Measurements from ENCODE around the gene UGT2B10. TPM values are rescaled to one million over a fixed set of nuclear protein-coding genes. Genes with fewer than 3 reads are reported as not detected.

Gene UGT2B10
- total RNA-seq, 2 experiments from 2014 or later, result not detected

GRCh38 chr4:68831642-68832041 is 15.8 kb downstream of the UGT2B10 start:
- ChIA-PET POLR2A (no interaction called here), CTCF (no interaction called here)
- H3K27ac Mint-ChIP-seq, result no peak overlapping the region
- H3K4me3 Mint-ChIP-seq, result no peak overlapping the region
- no peaks in the 10 kb centered on the region for H3K4me1 Mint-ChIP-seq (ENCODE audit: low read depth)
- no peaks in the 10 kb centered on the region for H3K27me3 Mint-ChIP-seq (ENCODE audit: low read depth)
- H3K36me3 Mint-ChIP-seq (ENCODE audit: low read depth), result no peaks in the 10 kb centered on the region
- DNase-seq, result no peak
- no peaks in the 10 kb centered on the region for H3K9me3 Mint-ChIP-seq (ENCODE audit: insufficient read depth)
- ATAC-seq, result no peak

GRCh38 chr4:68850293-68850692 is 34.5 kb downstream of the UGT2B10 start:
- POLR2A ChIA-PET, result no interaction called here

GRCh38 chr4:68855771-68856170 is 40.0 kb downstream of the UGT2B10 start:
- H3K4me1 Mint-ChIP-seq (ENCODE audit: low read depth), result no peaks in the 10 kb centered on the region
- ATAC-seq, result no peak
- no peaks in the 10 kb centered on the region for H3K27me3 Mint-ChIP-seq (ENCODE audit: low read depth)
- no peaks in the 10 kb centered on the region for H3K36me3 Mint-ChIP-seq (ENCODE audit: low read depth)
- ChIA-PET POLR2A (no interaction called here), CTCF (no interaction called here)
- H3K4me3 Mint-ChIP-seq, result no peak overlapping the region
- DNase-seq, result no peak
- no peak overlapping the region for H3K27ac Mint-ChIP-seq
- H3K9me3 Mint-ChIP-seq (ENCODE audit: insufficient read depth), result no peaks in the 10 kb centered on the region

More at GRCh38 chr4:68850293-68850692, 34.5 kb downstream of the UGT2B10 start:
- no peak overlapping the region for H3K4me3 Mint-ChIP-seq
- H3K36me3 Mint-ChIP-seq (ENCODE audit: low read depth), result no peaks in the 10 kb centered on the region
- H3K4me1 Mint-ChIP-seq (ENCODE audit: low read depth), result no peaks in the 10 kb centered on the region
- CTCF ChIA-PET, result no interaction called here
- DNase-seq (no peak), ATAC-seq (no peak)
- H3K9me3 Mint-ChIP-seq (ENCODE audit: insufficient read depth), result no peaks in the 10 kb centered on the region
- no peak overlapping the region for H3K27ac Mint-ChIP-seq
- no peaks in the 10 kb centered on the region for H3K27me3 Mint-ChIP-seq (ENCODE audit: low read depth)

GRCh38 chr4:68858039-68858438 is 42.2 kb downstream of the UGT2B10 start:
- ChIA-PET CTCF (no interaction called here), POLR2A (no interaction called here)
- no peak for ATAC-seq
- Mint-ChIP-seq H3K9me3 (ENCODE audit: insufficient read depth) (no peaks in the 10 kb centered on the region), H3K27me3 (ENCODE audit: low read depth) (no peaks in the 10 kb centered on the region), H3K36me3 (ENCODE audit: low read depth) (no peaks in the 10 kb centered on the region), H3K4me1 (ENCODE audit: low read depth) (no peaks in the 10 kb centered on the region), H3K27ac (no peak overlapping the region), H3K4me3 (no peak overlapping the region)
- no peak for DNase-seq

- ChIA-PET POLR2A (no interaction called here), CTCF (no interaction called here)
- Mint-ChIP-seq H3K27ac (no peak overlapping the region), H3K4me1 (ENCODE audit: low read depth) (no peaks in the 10 kb centered on the region), H3K4me3 (no peak overlapping the region), H3K9me3 (ENCODE audit: insufficient read depth) (no peaks in the 10 kb centered on the region), H3K27me3 (ENCODE audit: low read depth) (no peaks in the 10 kb centered on the region), H3K36me3 (ENCODE audit: low read depth) (no peaks in the 10 kb centered on the region)
- DNase-seq (no peak), ATAC-seq (no peak)
Measured at GRCh38 chr4:68859655-68860054, 43.9 kb downstream of the UGT2B10 start.

- H3K4me3 Mint-ChIP-seq, result no peak overlapping the region
Measured at GRCh38 chr4:68861057-68861456, 45.3 kb downstream of the UGT2B10 start.

GRCh38 chr4:68864438-68865187 is 48.8 kb downstream of the UGT2B10 start:
- Mint-ChIP-seq H3K9me3 (ENCODE audit: insufficient read depth) (no peaks in the 10 kb centered on the region), H3K4me1 (ENCODE audit: low read depth) (no peaks in the 10 kb centered on the region), H3K27me3 (ENCODE audit: low read depth) (no peaks in the 10 kb centered on the region), H3K4me3 (no peak overlapping the region), H3K27ac (no peak overlapping the region), H3K36me3 (ENCODE audit: low read depth) (no peaks in the 10 kb centered on the region)
- ChIA-PET POLR2A (no interaction called here), CTCF (no interaction called here)
- DNase-seq, result no peak
- no peak for ATAC-seq

More at GRCh38 chr4:68861057-68861456, 45.3 kb downstream of the UGT2B10 start:
- no peak overlapping the region for H3K27ac Mint-ChIP-seq
- H3K4me1 Mint-ChIP-seq (ENCODE audit: low read depth), result no peaks in the 10 kb centered on the region
- no peaks in the 10 kb centered on the region for H3K27me3 Mint-ChIP-seq (ENCODE audit: low read depth)
- H3K36me3 Mint-ChIP-seq (ENCODE audit: low read depth), result no peaks in the 10 kb centered on the region
- ATAC-seq (no peak), DNase-seq (no peak)
- H3K9me3 Mint-ChIP-seq (ENCODE audit: insufficient read depth), result no peaks in the 10 kb centered on the region
- CTCF ChIA-PET, result no interaction called here
- POLR2A ChIA-PET, result no interaction called here

GRCh38 chr4:68865188-68865638 is 49.4 kb downstream of the UGT2B10 start:
- DNase-seq, result no peak
- ChIA-PET POLR2A (no interaction called here), CTCF (no interaction called here)
- Mint-ChIP-seq H3K4me1 (ENCODE audit: low read depth) (no peaks in the 10 kb centered on the region), H3K9me3 (ENCODE audit: insufficient read depth) (no peaks in the 10 kb centered on the region), H3K27me3 (ENCODE audit: low read depth) (no peaks in the 10 kb centered on the region), H3K36me3 (ENCODE audit: low read depth) (no peaks in the 10 kb centered on the region), H3K27ac (no peak overlapping the region), H3K4me3 (no peak overlapping the region)
- ATAC-seq, result no peak

- POLR2A ChIA-PET, result no interaction called here
Measured at GRCh38 chr4:68865760-68866159, 50.0 kb downstream of the UGT2B10 start.

GRCh38 chr4:68869274-68869773 is 53.5 kb downstream of the UGT2B10 start:
- ATAC-seq (no peak), DNase-seq (no peak)
- Mint-ChIP-seq H3K27me3 (ENCODE audit: low read depth) (no peaks in the 10 kb centered on the region), H3K36me3 (ENCODE audit: low read depth) (no peaks in the 10 kb centered on the region), H3K4me1 (ENCODE audit: low read depth) (no peaks in the 10 kb centered on the region), H3K27ac (no peak overlapping the region), H3K9me3 (ENCODE audit: insufficient read depth) (no peaks in the 10 kb centered on the region), H3K4me3 (no peak overlapping the region)
- ChIA-PET POLR2A (no interaction called here), CTCF (no interaction called here)

More at GRCh38 chr4:68865760-68866159, 50.0 kb downstream of the UGT2B10 start:
- no peak for ATAC-seq
- no peak for DNase-seq
- H3K36me3 Mint-ChIP-seq (ENCODE audit: low read depth), result no peaks in the 10 kb centered on the region
- no peaks in the 10 kb centered on the region for H3K9me3 Mint-ChIP-seq (ENCODE audit: insufficient read depth)
- H3K27me3 Mint-ChIP-seq (ENCODE audit: low read depth), result no peaks in the 10 kb centered on the region
- no peaks in the 10 kb centered on the region for H3K4me1 Mint-ChIP-seq (ENCODE audit: low read depth)
- H3K4me3 Mint-ChIP-seq, result no peak overlapping the region
- H3K27ac Mint-ChIP-seq, result no peak overlapping the region
- CTCF ChIA-PET, result no interaction called here

GRCh38 chr4:68871809-68872642 is 56.2 kb downstream of the UGT2B10 start:
- no peaks in the 10 kb centered on the region for H3K27me3 Mint-ChIP-seq (ENCODE audit: low read depth)
- no peaks in the 10 kb centered on the region for H3K36me3 Mint-ChIP-seq (ENCODE audit: low read depth)
- CTCF ChIA-PET, result no interaction called here
- no peak overlapping the region for H3K27ac Mint-ChIP-seq
- ATAC-seq, result no peak
- H3K4me1 Mint-ChIP-seq (ENCODE audit: low read depth), result no peaks in the 10 kb centered on the region
- POLR2A ChIA-PET, result no interaction called here
- H3K4me3 Mint-ChIP-seq, result no peak overlapping the region
- no peaks in the 10 kb centered on the region for H3K9me3 Mint-ChIP-seq (ENCODE audit: insufficient read depth)
- no peak for DNase-seq

- no peaks in the 10 kb centered on the region for H3K4me1 Mint-ChIP-seq (ENCODE audit: low read depth)
- ChIA-PET CTCF (no interaction called here), POLR2A (no interaction called here)
- DNase-seq (no peak), ATAC-seq (no peak)
- H3K27me3 Mint-ChIP-seq (ENCODE audit: low read depth), result no peaks in the 10 kb centered on the region
- H3K9me3 Mint-ChIP-seq (ENCODE audit: insufficient read depth), result no peaks in the 10 kb centered on the region
- no peaks in the 10 kb centered on the region for H3K36me3 Mint-ChIP-seq (ENCODE audit: low read depth)
- H3K4me3 Mint-ChIP-seq, result no peak overlapping the region
- H3K27ac Mint-ChIP-seq, result no peak overlapping the region
Measured at GRCh38 chr4:68872643-68873502, 57.1 kb downstream of the UGT2B10 start.
